K562 (cell line): ENCODE data around the gene N4BP2. TPM values are rescaled to one million over a fixed set of nuclear protein-coding genes. Genes with fewer than 3 reads are reported as not detected.
A peak's percentile ranks its signal among the peaks of the same experiment; 100 is the strongest.

Source experiments
- EHMT2 ChIP-seq: fragments of 450-650 bp; IDR thresholded peaks from 2 replicates; pipeline ENCODE4 v1.6.1; 2018; ENCODE audit warnings: antibody characterized with exemption
- FOXJ2 ChIP-seq: fragments of 200-800 bp; sonication (Bioruptor generic); IDR thresholded peaks from 2 replicates; pipeline ENCODE4 v1.6.1; 2016; ENCODE audit warnings: missing genetic modification characterization, missing compliant biosample characterization
- KDM4B ChIP-seq, 2 experiments: fragments of 450-650 bp in 1 of 2; sonication (generic) in 1 of 2; IDR thresholded peaks; 2 replicates each; pipeline ENCODE4 v1.6.1; 2016 to 2017; ENCODE audit warnings: borderline replicate concordance in 2 of 2, antibody characterized with exemption in 1 of 2, low read depth in 1 of 2, mild to moderate bottlenecking in 1 of 2
- NCOA1 ChIP-seq: fragments of 450-650 bp; IDR thresholded peaks from 2 replicates; pipeline ENCODE4 v1.6.1; 2016; ENCODE audit warnings: low read depth
- NR4A1 ChIP-seq, 2 experiments: fragments of 250-450 bp in 1 of 2; fragments of 450-650 bp in 1 of 2; sonication (Bioruptor Pico) in 1 of 2; IDR thresholded peaks; 2 replicates each; pipeline versions ENCODE4 v1.4.0 to v1.6.1; 2016 to 2020; ENCODE audit warnings: mild to moderate bottlenecking in 2 of 2, missing compliant biosample characterization in 1 of 2, missing genetic modification characterization in 1 of 2, moderate library complexity in 1 of 2
- ZNF121 ChIP-seq: sonication (generic); formaldehyde crosslinking; conservative IDR thresholded peaks from 2 replicates; pipeline ENCODE4 v1.8.0; 2022; ENCODE audit warnings: missing genetic modification reagents
- ZNF212 ChIP-seq: fragments of 450-650 bp; formaldehyde crosslinking; IDR thresholded peaks from 2 replicates; pipeline ENCODE4 v1.4.0; 2020; ENCODE audit warnings: mild to moderate bottlenecking
- polyA plus RNA-seq, 8 experiments: library from polyadenylated mRNA; depleted of rRNA in 4 of 8; stranded (reverse) in 5 of 8; unstranded in 3 of 8; fragments of >200 nt; fragmentation: Nextera tagmentation in 2 of 8; fragmentation: Illumina TruSeq in 1 of 8; extraction: Ambion mirVana in 2 of 8; extraction: Trizol in 1 of 8; gene quantifications; 2 replicates each; pipeline versions ENCODE4 v1.2.1 to v1.2.3, GENCODE V29; 2011 to 2014; ENCODE audit warnings: inconsistent platforms in 1 of 8, missing spikeins in 1 of 8
- total RNA-seq, 7 experiments: library from RNA; depleted of rRNA in 6 of 7; stranded (reverse); fragments of >200 nt in 6 of 7; fragmentation: Illumina TruSeq in 2 of 7; extraction: Trizol in 2 of 7; gene quantifications; 2 replicates each; pipeline versions ENCODE4 v1.2.1 to v1.2.3, GENCODE V29; 2011 to 2021; ENCODE audit warnings: low replicate concordance in 1 of 7
- TF ChIP-seq, protein P1 (sequence below), 2 experiments: fragments of 450-650 bp; IDR thresholded peaks; 2 replicates each; pipeline ENCODE4 v1.6.1; 2016
- TF ChIP-seq, protein P2 (sequence below): fragments of 450-650 bp; IDR thresholded peaks from 2 replicates; pipeline ENCODE4 v1.6.1; 2017; ENCODE audit warnings: mild to moderate bottlenecking, moderate library complexity
- TF ChIP-seq, protein P3 (sequence below): fragments of 200-800 bp; sonication (Bioruptor generic); IDR thresholded peaks from 2 replicates; pipeline ENCODE4 v1.6.1; 2017; ENCODE audit warnings: missing genetic modification characterization, missing compliant biosample characterization
- TF ChIP-seq, protein P4 (sequence below): IDR thresholded peaks from 3 replicates; pipeline ENCODE4 v1.6.1; 2011; ENCODE audit warnings: borderline replicate concordance, mild to moderate bottlenecking, moderate library complexity; ENCODE audit not compliant: insufficient read length; ENCODE audit errors: extremely low read depth
- TF ChIP-seq, protein P5 (sequence below): fragments of 450-650 bp; IDR thresholded peaks from 2 replicates; pipeline ENCODE4 v1.6.1; 2018; ENCODE audit not compliant: partially characterized antibody
- TF ChIP-seq, protein P6 (sequence below): fragments of 450-650 bp; formaldehyde crosslinking; IDR thresholded peaks from 2 replicates; pipeline ENCODE4 v1.4.0; 2022; ENCODE audit warnings: missing genetic modification characterization

The N4BP2 gene
- total and polyA plus RNA-seq, 9 of the 15 experiments (the other 6 are each of a cell fraction or from before 2014, with no cell fraction given): 2.7 to 12.6 (median 7.6) TPM

DNA sequence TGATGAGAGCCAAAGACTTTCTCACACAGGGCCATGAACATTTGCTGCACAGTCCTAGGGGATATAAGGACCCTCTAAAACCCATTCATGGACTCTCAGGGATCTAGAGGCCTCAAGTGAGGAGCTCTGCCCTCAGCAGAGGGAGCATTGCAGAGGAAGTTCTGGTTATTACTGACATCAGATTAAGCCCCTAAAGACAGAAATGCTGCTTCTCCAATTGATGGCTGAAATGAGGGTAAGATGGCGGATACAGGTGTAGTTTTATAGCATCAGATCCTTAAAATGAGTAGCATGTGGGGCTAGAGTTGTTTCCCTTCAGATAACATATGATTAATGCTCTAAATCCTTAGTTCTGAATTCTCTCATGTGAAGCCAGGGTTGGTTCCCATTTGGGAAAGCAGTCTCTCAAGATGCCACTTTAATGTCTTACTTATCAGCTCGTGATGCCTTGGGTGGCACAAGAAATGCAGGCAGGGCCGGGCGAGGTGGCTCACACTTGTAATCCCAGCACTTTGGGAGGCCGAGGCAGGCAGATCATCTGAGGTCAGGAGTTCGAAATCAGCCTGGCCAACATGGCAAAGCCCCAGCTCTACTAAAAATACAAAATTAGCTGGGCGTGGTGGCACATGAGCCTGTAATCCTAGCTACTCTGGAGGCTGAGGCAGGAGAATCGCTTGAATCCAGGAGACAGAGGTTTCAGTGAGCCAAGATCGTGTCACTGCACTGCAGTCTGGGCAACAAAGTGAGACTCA lies 148.0 kb downstream of the N4BP2 start (continued):
- TF ChIP-seq, protein P1, sequence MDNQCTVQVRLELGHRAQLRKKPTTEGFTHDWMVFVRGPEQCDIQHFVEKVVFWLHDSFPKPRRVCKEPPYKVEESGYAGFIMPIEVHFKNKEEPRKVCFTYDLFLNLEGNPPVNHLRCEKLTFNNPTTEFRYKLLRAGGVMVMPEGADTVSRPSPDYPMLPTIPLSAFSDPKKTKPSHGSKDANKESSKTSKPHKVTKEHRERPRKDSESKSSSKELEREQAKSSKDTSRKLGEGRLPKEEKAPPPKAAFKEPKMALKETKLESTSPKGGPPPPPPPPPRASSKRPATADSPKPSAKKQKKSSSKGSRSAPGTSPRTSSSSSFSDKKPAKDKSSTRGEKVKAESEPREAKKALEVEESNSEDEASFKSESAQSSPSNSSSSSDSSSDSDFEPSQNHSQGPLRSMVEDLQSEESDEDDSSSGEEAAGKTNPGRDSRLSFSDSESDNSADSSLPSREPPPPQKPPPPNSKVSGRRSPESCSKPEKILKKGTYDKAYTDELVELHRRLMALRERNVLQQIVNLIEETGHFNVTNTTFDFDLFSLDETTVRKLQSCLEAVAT (IDR thresholded peaks at IDR 0.05): no peak; a peak in 1 of 4 replicates
- no peak for TF ChIP-seq KDM4B (IDR thresholded peaks at IDR 0.05; ENCODE audit: borderline replicate concordance in 2 of 2, low read depth in 1 of 2)
- 0 out of 2 replicates have a peak, but pooled peaks have one; percentile 5 for TF ChIP-seq FOXJ2 (tag)
- TF ChIP-seq ZNF212 (CRISPR knock-in tag): no peak
- no peak for TF ChIP-seq NCOA1
- TF ChIP-seq, protein P2, sequence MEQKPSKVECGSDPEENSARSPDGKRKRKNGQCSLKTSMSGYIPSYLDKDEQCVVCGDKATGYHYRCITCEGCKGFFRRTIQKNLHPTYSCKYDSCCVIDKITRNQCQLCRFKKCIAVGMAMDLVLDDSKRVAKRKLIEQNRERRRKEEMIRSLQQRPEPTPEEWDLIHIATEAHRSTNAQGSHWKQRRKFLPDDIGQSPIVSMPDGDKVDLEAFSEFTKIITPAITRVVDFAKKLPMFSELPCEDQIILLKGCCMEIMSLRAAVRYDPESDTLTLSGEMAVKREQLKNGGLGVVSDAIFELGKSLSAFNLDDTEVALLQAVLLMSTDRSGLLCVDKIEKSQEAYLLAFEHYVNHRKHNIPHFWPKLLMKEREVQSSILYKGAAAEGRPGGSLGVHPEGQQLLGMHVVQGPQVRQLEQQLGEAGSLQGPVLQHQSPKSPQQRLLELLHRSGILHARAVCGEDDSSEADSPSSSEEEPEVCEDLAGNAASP: no peak
- TF ChIP-seq, protein P3, sequence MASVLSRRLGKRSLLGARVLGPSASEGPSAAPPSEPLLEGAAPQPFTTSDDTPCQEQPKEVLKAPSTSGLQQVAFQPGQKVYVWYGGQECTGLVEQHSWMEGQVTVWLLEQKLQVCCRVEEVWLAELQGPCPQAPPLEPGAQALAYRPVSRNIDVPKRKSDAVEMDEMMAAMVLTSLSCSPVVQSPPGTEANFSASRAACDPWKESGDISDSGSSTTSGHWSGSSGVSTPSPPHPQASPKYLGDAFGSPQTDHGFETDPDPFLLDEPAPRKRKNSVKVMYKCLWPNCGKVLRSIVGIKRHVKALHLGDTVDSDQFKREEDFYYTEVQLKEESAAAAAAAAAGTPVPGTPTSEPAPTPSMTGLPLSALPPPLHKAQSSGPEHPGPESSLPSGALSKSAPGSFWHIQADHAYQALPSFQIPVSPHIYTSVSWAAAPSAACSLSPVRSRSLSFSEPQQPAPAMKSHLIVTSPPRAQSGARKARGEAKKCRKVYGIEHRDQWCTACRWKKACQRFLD: 0 out of 2 replicates have a peak, but pooled peaks have one; percentile 9
- no peak for TF ChIP-seq ZNF121 (CRISPR knock-in tag)
- no peak for TF ChIP-seq EHMT2
- no peak for TF ChIP-seq NR4A1 (CRISPR knock-in tag; IDR thresholded peaks at IDR 0.05)
- 0 out of 2 replicates have a peak, but pooled peaks have one; percentile 42 for TF ChIP-seq NR4A1 (tag; IDR thresholded peaks at IDR 0.05)
- TF ChIP-seq, protein P4, sequence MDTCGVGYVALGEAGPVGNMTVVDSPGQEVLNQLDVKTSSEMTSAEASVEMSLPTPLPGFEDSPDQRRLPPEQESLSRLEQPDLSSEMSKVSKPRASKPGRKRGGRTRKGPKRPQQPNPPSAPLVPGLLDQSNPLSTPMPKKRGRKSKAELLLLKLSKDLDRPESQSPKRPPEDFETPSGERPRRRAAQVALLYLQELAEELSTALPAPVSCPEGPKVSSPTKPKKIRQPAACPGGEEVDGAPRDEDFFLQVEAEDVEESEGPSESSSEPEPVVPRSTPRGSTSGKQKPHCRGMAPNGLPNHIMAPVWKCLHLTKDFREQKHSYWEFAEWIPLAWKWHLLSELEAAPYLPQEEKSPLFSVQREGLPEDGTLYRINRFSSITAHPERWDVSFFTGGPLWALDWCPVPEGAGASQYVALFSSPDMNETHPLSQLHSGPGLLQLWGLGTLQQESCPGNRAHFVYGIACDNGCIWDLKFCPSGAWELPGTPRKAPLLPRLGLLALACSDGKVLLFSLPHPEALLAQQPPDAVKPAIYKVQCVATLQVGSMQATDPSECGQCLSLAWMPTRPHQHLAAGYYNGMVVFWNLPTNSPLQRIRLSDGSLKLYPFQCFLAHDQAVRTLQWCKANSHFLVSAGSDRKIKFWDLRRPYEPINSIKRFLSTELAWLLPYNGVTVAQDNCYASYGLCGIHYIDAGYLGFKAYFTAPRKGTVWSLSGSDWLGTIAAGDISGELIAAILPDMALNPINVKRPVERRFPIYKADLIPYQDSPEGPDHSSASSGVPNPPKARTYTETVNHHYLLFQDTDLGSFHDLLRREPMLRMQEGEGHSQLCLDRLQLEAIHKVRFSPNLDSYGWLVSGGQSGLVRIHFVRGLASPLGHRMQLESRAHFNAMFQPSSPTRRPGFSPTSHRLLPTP: no peak
- TF ChIP-seq, protein P5, sequence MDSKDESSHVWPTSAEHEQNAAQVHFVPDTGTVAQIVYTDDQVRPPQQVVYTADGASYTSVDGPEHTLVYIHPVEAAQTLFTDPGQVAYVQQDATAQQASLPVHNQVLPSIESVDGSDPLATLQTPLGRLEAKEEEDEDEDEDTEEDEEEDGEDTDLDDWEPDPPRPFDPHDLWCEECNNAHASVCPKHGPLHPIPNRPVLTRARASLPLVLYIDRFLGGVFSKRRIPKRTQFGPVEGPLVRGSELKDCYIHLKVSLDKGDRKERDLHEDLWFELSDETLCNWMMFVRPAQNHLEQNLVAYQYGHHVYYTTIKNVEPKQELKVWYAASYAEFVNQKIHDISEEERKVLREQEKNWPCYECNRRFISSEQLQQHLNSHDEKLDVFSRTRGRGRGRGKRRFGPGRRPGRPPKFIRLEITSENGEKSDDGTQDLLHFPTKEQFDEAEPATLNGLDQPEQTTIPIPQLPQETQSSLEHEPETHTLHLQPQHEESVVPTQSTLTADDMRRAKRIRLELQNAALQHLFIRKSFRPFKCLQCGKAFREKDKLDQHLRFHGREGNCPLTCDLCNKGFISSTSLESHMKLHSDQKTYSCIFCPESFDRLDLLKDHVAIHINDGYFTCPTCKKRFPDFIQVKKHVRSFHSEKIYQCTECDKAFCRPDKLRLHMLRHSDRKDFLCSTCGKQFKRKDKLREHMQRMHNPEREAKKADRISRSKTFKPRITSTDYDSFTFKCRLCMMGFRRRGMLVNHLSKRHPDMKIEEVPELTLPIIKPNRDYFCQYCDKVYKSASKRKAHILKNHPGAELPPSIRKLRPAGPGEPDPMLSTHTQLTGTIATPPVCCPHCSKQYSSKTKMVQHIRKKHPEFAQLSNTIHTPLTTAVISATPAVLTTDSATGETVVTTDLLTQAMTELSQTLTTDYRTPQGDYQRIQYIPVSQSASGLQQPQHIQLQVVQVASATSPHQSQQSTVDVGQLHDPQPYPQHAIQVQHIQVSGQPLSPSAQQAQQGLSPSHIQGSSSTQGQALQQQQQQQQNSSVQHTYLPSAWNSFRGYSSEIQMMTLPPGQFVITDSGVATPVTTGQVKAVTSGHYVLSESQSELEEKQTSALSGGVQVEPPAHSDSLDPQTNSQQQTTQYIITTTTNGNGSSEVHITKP: no peak
- TF ChIP-seq, protein P6, sequence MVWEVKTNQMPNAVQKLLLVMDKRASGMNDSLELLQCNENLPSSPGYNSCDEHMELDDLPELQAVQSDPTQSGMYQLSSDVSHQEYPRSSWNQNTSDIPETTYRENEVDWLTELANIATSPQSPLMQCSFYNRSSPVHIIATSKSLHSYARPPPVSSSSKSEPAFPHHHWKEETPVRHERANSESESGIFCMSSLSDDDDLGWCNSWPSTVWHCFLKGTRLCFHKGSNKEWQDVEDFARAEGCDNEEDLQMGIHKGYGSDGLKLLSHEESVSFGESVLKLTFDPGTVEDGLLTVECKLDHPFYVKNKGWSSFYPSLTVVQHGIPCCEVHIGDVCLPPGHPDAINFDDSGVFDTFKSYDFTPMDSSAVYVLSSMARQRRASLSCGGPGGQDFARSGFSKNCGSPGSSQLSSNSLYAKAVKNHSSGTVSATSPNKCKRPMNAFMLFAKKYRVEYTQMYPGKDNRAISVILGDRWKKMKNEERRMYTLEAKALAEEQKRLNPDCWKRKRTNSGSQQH (CRISPR knock-in tag): peak; percentile 58; the same call in 1 of the 2 replicates
